Measurements from ENCODE around the gene ABCC4.

ABCC4 gene

DNA sequence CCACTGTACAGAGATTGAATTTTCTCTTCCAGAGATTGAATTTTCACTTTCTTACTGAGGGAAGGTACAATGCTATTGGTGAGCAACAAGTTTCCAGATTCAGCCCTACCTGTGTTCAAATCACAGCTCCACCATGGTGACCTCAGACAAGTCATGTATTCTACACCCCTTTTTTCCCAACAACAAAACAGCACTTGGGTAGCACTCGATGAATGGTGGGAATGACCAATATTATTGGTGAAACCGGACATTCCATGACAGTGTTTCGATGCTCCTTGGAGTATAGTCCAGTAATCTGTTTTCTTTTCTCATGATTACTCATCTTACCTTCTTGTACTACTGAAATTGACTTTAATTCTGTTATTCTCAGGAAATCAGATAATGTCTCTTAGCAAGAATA, 322.7 kb downstream of the ABCC4 start:
- H3K4me3 ChIP-seq (ENCODE audit: low read depth, low read length): no peak overlapping the region
- TF ChIP-seq, protein P1, sequence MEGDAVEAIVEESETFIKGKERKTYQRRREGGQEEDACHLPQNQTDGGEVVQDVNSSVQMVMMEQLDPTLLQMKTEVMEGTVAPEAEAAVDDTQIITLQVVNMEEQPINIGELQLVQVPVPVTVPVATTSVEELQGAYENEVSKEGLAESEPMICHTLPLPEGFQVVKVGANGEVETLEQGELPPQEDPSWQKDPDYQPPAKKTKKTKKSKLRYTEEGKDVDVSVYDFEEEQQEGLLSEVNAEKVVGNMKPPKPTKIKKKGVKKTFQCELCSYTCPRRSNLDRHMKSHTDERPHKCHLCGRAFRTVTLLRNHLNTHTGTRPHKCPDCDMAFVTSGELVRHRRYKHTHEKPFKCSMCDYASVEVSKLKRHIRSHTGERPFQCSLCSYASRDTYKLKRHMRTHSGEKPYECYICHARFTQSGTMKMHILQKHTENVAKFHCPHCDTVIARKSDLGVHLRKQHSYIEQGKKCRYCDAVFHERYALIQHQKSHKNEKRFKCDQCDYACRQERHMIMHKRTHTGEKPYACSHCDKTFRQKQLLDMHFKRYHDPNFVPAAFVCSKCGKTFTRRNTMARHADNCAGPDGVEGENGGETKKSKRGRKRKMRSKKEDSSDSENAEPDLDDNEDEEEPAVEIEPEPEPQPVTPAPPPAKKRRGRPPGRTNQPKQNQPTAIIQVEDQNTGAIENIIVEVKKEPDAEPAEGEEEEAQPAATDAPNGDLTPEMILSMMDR (IDR thresholded peaks at IDR 0.05; ENCODE audit: control insufficient read depth, extremely low read depth, insufficient read depth): no peak
- DNase-seq (ENCODE audit: low read depth): no peak

DNA sequence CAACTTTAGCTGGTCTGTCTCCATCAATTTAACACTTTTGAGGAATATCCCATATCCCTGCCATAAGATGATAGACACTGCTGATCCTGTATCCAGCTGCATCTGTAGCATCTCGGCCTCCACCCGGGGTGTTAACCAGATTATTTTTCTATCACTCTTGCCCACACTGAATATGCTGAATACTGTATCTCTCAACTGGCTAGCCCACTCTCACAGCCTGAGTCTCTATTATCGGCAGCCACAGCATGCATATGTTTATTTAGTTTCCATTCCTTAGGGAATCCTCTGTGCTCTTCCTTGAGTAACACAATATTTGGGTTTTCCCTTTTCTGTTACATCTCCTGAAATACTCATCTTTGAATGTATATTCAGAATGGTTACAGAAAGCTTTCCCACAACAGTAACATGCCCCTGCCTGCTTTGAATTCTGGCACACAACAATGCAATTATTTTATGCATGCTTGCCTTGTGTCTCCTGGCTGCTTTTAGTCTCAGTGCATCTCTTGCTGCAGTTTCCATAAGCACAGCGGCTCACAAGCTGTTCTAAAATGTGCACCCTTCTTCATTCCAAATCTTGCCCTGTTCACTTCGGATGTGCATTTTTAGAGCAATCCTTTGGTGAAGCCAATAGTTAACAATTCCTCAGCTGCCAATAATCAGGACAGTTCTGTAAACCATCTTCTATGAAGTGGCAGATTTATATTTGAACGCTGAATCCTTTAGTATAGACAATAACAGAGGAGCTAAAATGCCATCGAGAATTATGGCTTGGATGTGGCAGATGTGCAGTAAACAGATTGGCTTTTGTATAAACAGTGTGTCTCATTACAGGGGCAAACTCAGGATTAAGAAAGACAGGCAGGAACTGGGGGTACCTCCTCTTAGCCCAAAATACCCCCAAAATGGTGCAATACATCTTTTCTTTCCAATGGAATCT, 327.0 kb downstream of the ABCC4 start:
- DNase-seq (ENCODE audit: low read depth): no peak
- TF ChIP-seq, protein P1 (IDR thresholded peaks at IDR 0.05; ENCODE audit: control insufficient read depth, extremely low read depth, insufficient read depth): no peak
- H3K4me3 ChIP-seq (ENCODE audit: low read depth, low read length): no peak overlapping the region

DNA sequence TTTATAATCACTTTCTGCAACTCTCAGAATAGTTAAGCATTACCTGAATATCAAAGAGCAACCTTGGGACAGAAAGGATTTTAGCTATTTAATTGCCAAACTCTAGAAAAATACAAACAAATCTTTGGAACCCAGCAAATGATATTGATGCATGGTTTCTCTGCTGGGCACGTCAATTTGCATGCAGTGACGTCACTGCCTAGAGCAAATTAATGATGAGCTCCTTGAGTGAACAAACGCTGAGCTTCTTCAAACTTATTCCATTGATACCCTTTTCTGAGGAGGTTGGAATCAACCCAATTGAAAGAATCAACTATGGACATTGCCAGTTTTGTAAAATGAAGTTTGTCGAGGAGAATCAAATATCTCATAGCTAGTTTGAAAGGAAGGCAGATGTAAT, 329.0 kb downstream of the ABCC4 start:
- TF ChIP-seq, protein P1 (IDR thresholded peaks at IDR 0.05; ENCODE audit: control insufficient read depth, extremely low read depth, insufficient read depth): no peak
- no peak overlapping the region for H3K4me3 ChIP-seq (ENCODE audit: low read depth, low read length)
- no peak for DNase-seq (ENCODE audit: low read depth)
